ENCODE measurements around the gene AATK. TPM values are rescaled to one million over a fixed set of nuclear protein-coding genes. Genes with fewer than 3 reads are reported as not detected.

Gene AATK, protein sequence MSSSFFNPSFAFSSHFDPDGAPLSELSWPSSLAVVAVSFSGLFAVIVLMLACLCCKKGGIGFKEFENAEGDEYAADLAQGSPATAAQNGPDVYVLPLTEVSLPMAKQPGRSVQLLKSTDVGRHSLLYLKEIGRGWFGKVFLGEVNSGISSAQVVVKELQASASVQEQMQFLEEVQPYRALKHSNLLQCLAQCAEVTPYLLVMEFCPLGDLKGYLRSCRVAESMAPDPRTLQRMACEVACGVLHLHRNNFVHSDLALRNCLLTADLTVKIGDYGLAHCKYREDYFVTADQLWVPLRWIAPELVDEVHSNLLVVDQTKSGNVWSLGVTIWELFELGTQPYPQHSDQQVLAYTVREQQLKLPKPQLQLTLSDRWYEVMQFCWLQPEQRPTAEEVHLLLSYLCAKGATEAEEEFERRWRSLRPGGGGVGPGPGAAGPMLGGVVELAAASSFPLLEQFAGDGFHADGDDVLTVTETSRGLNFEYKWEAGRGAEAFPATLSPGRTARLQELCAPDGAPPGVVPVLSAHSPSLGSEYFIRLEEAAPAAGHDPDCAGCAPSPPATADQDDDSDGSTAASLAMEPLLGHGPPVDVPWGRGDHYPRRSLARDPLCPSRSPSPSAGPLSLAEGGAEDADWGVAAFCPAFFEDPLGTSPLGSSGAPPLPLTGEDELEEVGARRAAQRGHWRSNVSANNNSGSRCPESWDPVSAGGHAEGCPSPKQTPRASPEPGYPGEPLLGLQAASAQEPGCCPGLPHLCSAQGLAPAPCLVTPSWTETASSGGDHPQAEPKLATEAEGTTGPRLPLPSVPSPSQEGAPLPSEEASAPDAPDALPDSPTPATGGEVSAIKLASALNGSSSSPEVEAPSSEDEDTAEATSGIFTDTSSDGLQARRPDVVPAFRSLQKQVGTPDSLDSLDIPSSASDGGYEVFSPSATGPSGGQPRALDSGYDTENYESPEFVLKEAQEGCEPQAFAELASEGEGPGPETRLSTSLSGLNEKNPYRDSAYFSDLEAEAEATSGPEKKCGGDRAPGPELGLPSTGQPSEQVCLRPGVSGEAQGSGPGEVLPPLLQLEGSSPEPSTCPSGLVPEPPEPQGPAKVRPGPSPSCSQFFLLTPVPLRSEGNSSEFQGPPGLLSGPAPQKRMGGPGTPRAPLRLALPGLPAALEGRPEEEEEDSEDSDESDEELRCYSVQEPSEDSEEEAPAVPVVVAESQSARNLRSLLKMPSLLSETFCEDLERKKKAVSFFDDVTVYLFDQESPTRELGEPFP (N-terminal part only)
- total RNA-seq = 0.08 and 0.13 TPM in 2 replicates

GRCh38 chr17:81166033-81166492 lies at the start of gene AATK:
Gene AATK, minus strand, starts transcription at chr17:81166221. Its CDS starts 229 bp downstream, at chr17:81165992.

GRCh38 chr17:81165246-81166032 lies 582 bp downstream of the AATK start, which contains the start of gene PVALEF:
Gene PVALEF, plus strand, starts transcription at chr17:81165507. Its CDS starts 15,720 bp downstream, at chr17:81181227.

Other genes starting within 250 kb of the AATK start
- gene CHMP6, start 174.4 kb downstream of the AATK start, total RNA-seq = 24.6 and 27.0 TPM in 2 replicates
- 13.7 and 14.1 TPM in 2 replicates for gene BAIAP2, start 131.1 kb downstream of the AATK start, total RNA-seq
- gene PVALEF, start 714 bp downstream of the AATK start, total RNA-seq = not detected in 2 replicates
- gene CEP131, start 56.7 kb upstream of the AATK start, total RNA-seq = 9.1 and 10.1 TPM in 2 replicates
- 12.5 and 28.7 TPM in 2 replicates for gene TEPSIN, start 72.8 kb upstream of the AATK start, total RNA-seq
- gene NDUFAF8, start 73.1 kb upstream of the AATK start, total RNA-seq = 33.8 and 40.5 TPM in 2 replicates
- 81.5 and 96.6 TPM in 2 replicates for gene SLC38A10, start 129.1 kb upstream of the AATK start, total RNA-seq
- 6.3 and 18.2 TPM in 2 replicates for gene BAHCC1, start 229.2 kb upstream of the AATK start, total RNA-seq

Data from epithelial cell of alveolus of lung (primary cell).